ENCODE data around the gene CAND2. TPM values are rescaled to one million over a fixed set of nuclear protein-coding genes. Genes with fewer than 3 reads are reported as not detected.
A peak's percentile ranks its signal among the peaks of the same experiment; 100 is the strongest.
"Not testable (repeated sequence)": the region's sequence is repeated elsewhere in the genome, so short reads cannot be mapped to it uniquely, and the experiment has no call there.

The CAND2 gene
- total and polyA plus RNA-seq, 4 donors: 2.6 to 24.4 (median 14.5) TPM

DNA sequence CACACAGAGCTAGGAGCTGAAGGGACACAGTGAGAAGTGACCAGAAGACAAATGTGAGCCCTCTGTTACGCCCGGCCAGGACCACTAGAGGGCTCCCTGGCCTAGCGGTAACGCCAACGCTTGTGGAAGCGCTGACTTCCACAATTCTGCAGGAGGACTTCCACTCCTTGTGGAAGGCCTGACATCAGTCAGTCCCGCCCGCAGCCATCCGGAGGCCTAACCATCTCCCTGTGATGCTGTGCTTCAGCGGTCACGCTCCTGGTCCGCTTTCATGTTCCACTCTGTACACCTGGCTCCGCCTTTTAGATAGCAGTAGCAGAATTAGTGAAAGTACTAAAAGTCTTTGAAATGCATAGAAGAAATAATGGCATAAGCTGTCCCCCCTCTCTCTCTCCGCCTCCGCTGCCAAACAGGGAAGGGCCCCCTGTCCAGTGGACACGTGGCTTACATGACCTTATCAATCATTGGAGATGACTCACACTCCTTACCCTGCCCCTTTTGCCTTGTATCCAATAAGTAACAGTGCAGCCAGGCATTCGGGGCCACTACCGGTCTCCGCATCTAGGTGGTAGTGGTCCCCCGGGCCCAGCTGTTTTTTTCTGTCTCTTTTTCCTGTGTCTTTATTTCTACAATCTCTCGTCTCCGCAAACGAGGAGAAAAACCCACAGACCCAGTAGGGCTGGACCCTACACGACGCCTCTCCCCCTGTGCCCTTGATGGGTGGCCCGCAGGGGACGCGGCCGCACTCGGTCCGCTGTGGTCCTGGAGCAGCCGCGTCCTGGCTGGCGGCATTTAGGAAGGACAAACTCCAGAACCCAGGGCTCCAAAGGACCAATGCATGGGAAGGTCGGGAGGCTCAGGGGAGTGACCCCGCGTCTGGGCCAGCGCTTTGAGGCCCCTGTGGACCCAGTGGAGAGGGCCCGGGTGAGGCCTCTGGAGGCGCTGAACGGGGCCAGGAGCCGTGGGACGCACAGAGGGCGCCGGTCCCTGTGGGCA is 71.9 kb downstream of the CAND2 start:
- no peaks in the 10 kb centered on the region for H3K9me3 ChIP-seq (ENCODE audit: control insufficient read depth, low read length)
- H3K4me1 ChIP-seq (ENCODE audit: control insufficient read depth in 1 of 2, insufficient read depth in 2 of 2, low read length in 2 of 2): no peaks in the 10 kb centered on the region
- DNase-seq (peak; percentile 85 to 92), ATAC-seq (ENCODE audit: low FRiP score) (peak; percentile 93)
- no peak overlapping the region for H3K27ac ChIP-seq (ENCODE audit: low read depth in 1 of 2, low read length in 2 of 2)
- intact Hi-C loops (cut with DNase I): loop anchor here (1.0 to 5.0 kb wide), 3 partner anchors 24 to 119 kb away; no protein-coding TSS in a partner anchor
- no peaks in the 10 kb centered on the region for H3K27me3 ChIP-seq (ENCODE audit: control insufficient read depth in 1 of 2, insufficient read depth in 2 of 2, low read length in 1 of 2)
- H3K36me3 ChIP-seq (ENCODE audit: control insufficient read depth in 1 of 2, insufficient read depth in 2 of 2, low read length in 1 of 2): no peaks in the 10 kb centered on the region
- no peak overlapping the region for H3K4me3 ChIP-seq (ENCODE audit: low read length in 2 of 2)
- 38 to 40% methylated on average over 45 of the region's 45 CpGs for WGBS, 2 donors

DNA sequence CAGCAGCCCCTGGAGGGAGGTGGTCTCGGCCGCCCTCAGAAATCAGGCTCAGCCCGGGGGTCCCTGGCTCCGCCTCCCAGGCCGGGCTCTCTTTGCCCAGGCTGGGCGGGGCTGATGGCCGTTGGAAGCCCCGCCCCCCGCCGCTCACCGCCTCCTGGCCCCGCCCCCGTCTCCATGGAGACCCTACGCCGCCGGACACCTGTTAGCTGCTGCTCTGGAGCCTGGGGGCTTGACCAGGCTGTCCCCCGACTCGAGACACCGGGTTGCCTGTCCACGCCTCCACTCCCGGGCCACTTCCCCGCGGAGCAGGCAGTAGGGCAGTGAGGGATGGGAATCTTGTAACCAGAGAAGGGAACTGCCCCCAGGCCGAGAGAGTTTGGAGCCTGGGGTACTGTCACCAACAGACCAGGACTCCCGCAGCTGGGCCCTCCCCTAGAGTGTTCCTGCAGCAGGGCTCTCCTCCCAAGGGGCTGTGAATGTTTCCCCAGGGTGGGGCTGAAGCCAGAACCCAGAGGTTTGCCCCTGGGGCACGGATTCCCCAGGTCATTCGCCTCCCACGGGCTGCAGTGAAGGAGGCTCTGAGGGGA is 72.6 kb downstream of the CAND2 start:
- WGBS, 2 donors: 23% methylated on average over 24 to 28 of the region's 28 CpGs
- DNase-seq (peak in 1 of 2 donors; percentile 83), ATAC-seq (ENCODE audit: low FRiP score) (peak; percentile 51)
- Histone ChIP-seq H3K27ac (ENCODE audit: low read depth in 1 of 2, low read length in 2 of 2) (no peak overlapping the region), H3K4me1 (ENCODE audit: control insufficient read depth in 1 of 2, insufficient read depth in 2 of 2, low read length in 2 of 2) (no peaks in the 10 kb centered on the region), H3K27me3 (ENCODE audit: control insufficient read depth in 1 of 2, insufficient read depth in 2 of 2, low read length in 1 of 2) (no peaks in the 10 kb centered on the region), H3K9me3 (ENCODE audit: control insufficient read depth, low read length) (no peaks in the 10 kb centered on the region), H3K4me3 (ENCODE audit: low read length in 2 of 2) (no peak overlapping the region), H3K36me3 (ENCODE audit: control insufficient read depth in 1 of 2, insufficient read depth in 2 of 2, low read length in 1 of 2) (no peaks in the 10 kb centered on the region)
- intact Hi-C loops (cut with DNase I): loop anchor here (2.0 to 5.0 kb wide), 2 partner anchors 24 to 118 kb away; no protein-coding TSS in a partner anchor

- Histone ChIP-seq H3K9me3 (ENCODE audit: control insufficient read depth, low read length) (no peaks in the 10 kb centered on the region), H3K36me3 (ENCODE audit: control insufficient read depth in 1 of 2, insufficient read depth in 2 of 2, low read length in 1 of 2) (no peaks in the 10 kb centered on the region), H3K4me1 (ENCODE audit: control insufficient read depth in 1 of 2, insufficient read depth in 2 of 2, low read length in 2 of 2) (no peaks in the 10 kb centered on the region), H3K27ac (ENCODE audit: low read depth in 1 of 2, low read length in 2 of 2) (no peak overlapping the region), H3K27me3 (ENCODE audit: control insufficient read depth in 1 of 2, insufficient read depth in 2 of 2, low read length in 1 of 2) (no peaks in the 10 kb centered on the region), H3K4me3 (ENCODE audit: low read length in 2 of 2) (no peak overlapping the region)
- 45 to 51% methylated on average over 9 of the region's 9 CpGs for WGBS, 2 donors
- no peak for ATAC-seq (ENCODE audit: low FRiP score)
- peak; percentile 75 to 87 for DNase-seq
- intact Hi-C loops (cut with DNase I): no loop called here
Observed at GRCh38 chr3:12870942-12871341, 74.5 kb downstream of the CAND2 start.

DNA sequence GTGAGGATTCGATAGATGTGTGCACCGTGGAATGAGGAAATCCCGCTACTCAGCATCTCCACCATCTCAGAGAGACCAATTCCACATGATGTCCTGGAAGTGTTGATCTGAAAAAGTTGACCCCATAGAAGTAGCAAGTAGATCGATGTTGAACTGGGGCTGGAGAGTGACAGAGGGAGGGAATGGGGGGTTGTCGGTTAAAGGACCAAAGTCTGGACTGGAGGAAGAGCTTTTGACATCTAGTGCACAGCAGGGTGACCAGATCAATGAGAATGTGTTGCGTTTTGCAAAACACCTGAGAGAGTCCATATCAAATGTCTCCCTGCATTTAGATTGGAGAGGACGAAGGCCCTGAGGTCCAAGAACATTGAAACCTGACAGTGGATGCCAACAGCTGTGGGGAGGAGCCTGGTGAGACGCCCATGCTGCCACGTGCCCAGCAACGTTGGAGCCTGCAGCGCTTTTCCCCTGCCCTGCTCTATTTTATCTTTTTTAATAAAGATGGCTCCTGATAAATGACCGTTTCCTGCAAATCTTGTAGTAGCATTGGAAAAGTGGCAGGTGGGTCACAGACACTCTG is 75.0 kb downstream of the CAND2 start:
- no peaks in the 10 kb centered on the region for H3K9me3 ChIP-seq (ENCODE audit: control insufficient read depth, low read length)
- DNase-seq: no peak
- H3K36me3 ChIP-seq (ENCODE audit: control insufficient read depth in 1 of 2, insufficient read depth in 2 of 2, low read length in 1 of 2): no peaks in the 10 kb centered on the region
- no peak overlapping the region for H3K27ac ChIP-seq (ENCODE audit: low read depth in 1 of 2, low read length in 2 of 2)
- no peak for ATAC-seq (ENCODE audit: low FRiP score)
- H3K27me3 ChIP-seq (ENCODE audit: control insufficient read depth in 1 of 2, insufficient read depth in 2 of 2, low read length in 1 of 2): no peaks in the 10 kb centered on the region
- no peak overlapping the region for H3K4me3 ChIP-seq (ENCODE audit: low read length in 2 of 2)
- intact Hi-C loops (cut with DNase I): no loop called here
- 56 to 64% methylated on average over 12 of the region's 12 CpGs for WGBS, 2 donors
- no peaks in the 10 kb centered on the region for H3K4me1 ChIP-seq (ENCODE audit: control insufficient read depth in 1 of 2, insufficient read depth in 2 of 2, low read length in 2 of 2)

DNA sequence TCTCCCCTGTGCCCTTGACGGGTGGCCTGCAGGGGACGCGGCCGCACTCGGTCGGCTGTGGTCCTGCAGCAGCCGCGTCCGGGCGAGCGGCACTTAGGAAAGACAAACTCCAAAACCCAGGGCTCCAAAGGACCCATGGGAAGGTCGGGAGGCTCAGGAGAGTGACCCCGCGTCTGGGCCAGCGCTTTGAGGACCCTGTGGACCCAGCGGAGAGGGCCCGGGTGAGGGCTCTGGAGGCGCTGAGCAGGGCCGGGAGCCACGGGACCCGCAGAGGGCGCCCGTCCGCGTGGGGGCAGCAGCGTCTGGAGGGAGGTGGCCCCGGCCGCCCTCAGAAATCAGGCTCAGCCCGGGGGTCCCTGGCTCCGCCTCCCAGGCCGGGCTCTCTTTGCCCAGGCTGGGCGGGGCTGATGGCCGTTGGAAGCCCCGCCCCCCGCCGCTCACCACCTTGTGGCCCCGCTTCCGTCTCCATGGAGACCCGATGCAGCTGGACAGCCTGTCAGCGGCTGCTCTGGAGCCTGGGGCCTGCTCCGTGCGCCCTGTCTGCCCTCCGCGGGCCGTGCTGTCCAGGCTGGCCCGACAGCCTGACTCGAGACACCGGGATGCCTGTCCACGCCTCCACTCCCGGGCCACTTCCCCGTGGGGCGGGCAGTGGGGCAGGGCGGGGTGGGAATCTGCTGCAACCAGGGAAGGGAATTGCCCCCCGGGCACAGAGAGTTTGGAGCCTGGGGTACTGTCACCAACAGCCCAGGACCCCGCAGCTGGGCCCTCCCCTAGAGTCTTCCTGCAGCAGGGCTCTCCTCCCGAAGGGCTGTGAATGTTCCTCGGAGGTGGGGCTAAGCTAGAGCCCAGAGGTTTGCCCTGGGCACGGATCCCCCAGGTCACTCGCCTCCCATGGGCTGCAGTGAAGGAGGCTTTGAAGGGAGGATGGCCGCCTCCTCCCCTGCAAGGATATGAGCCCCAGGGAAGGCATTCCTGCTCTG is 79.7 kb downstream of the CAND2 start:
- H3K9me3 ChIP-seq (ENCODE audit: control insufficient read depth, low read length): no peaks in the 10 kb centered on the region
- H3K36me3 ChIP-seq (ENCODE audit: control insufficient read depth in 1 of 2, insufficient read depth in 2 of 2, low read length in 1 of 2): no peaks in the 10 kb centered on the region
- DNase-seq (peak in 1 of 2 donors; percentile 73), ATAC-seq (ENCODE audit: low FRiP score) (peak; percentile 64)
- H3K27me3 ChIP-seq (ENCODE audit: control insufficient read depth in 1 of 2, insufficient read depth in 2 of 2, low read length in 1 of 2): no peaks in the 10 kb centered on the region
- 29 to 36% methylated on average over 50 to 60 of the region's 60 CpGs for WGBS, 2 donors
- no peaks in the 10 kb centered on the region for H3K4me1 ChIP-seq (ENCODE audit: control insufficient read depth in 1 of 2, insufficient read depth in 2 of 2, low read length in 2 of 2)
- no peak overlapping the region for H3K27ac ChIP-seq (ENCODE audit: low read depth in 1 of 2, low read length in 2 of 2)
- intact Hi-C loops (cut with DNase I): no loop called here
- H3K4me3 ChIP-seq (ENCODE audit: low read length in 2 of 2): no peak overlapping the region

GRCh38 chr3:12877040-12877439 is 80.6 kb downstream of the CAND2 start:
- ATAC-seq (ENCODE audit: low FRiP score) (no peak), DNase-seq (no peak)
- WGBS, 2 donors: 94% methylated on average over 7 of the region's 7 CpGs
- H3K27ac ChIP-seq (ENCODE audit: low read depth in 1 of 2, low read length in 2 of 2): no peak overlapping the region
- H3K27me3 ChIP-seq (ENCODE audit: control insufficient read depth in 1 of 2, insufficient read depth in 2 of 2, low read length in 1 of 2): no peaks in the 10 kb centered on the region
- no peak overlapping the region for H3K4me3 ChIP-seq (ENCODE audit: low read length in 2 of 2)
- no peaks in the 10 kb centered on the region for H3K36me3 ChIP-seq (ENCODE audit: control insufficient read depth in 1 of 2, insufficient read depth in 2 of 2, low read length in 1 of 2)
- intact Hi-C loops (cut with DNase I): no loop called here
- H3K4me1 ChIP-seq (ENCODE audit: control insufficient read depth in 1 of 2, insufficient read depth in 2 of 2, low read length in 2 of 2): no peaks in the 10 kb centered on the region
- H3K9me3 ChIP-seq (ENCODE audit: control insufficient read depth, low read length): no peaks in the 10 kb centered on the region

GRCh38 chr3:12878141-12878574 is 81.7 kb downstream of the CAND2 start:
- intact Hi-C loops (cut with DNase I): no loop called here

GRCh38 chr3:12878758-12879157 is 82.3 kb downstream of the CAND2 start:
- WGBS, 2 donors: 85 to 87% methylated on average over 2 of the region's 2 CpGs
- H3K27ac ChIP-seq (ENCODE audit: low read depth in 1 of 2, low read length in 2 of 2); H3K4me3 ChIP-seq (ENCODE audit: low read length in 2 of 2); H3K9me3 ChIP-seq (ENCODE audit: control insufficient read depth, low read length); ATAC-seq (ENCODE audit: low FRiP score); H3K36me3 ChIP-seq (ENCODE audit: control insufficient read depth in 1 of 2, insufficient read depth in 2 of 2, low read length in 1 of 2); H3K27me3 ChIP-seq (ENCODE audit: control insufficient read depth in 1 of 2, insufficient read depth in 2 of 2, low read length in 1 of 2); DNase-seq; intact Hi-C loops (cut with DNase I); H3K4me1 ChIP-seq (ENCODE audit: control insufficient read depth in 1 of 2, insufficient read depth in 2 of 2, low read length in 2 of 2): not testable (repeated sequence)

More at GRCh38 chr3:12878141-12878574, 81.7 kb downstream of the CAND2 start:
- no peak overlapping the region for H3K4me3 ChIP-seq (ENCODE audit: low read length in 2 of 2)
- no peaks in the 10 kb centered on the region for H3K4me1 ChIP-seq (ENCODE audit: control insufficient read depth in 1 of 2, insufficient read depth in 2 of 2, low read length in 2 of 2)
- WGBS, 2 donors: 80 to 90% methylated on average over 2 of the region's 2 CpGs
- H3K27me3 ChIP-seq (ENCODE audit: control insufficient read depth in 1 of 2, insufficient read depth in 2 of 2, low read length in 1 of 2): no peaks in the 10 kb centered on the region
- no peak for DNase-seq
- no peaks in the 10 kb centered on the region for H3K36me3 ChIP-seq (ENCODE audit: control insufficient read depth in 1 of 2, insufficient read depth in 2 of 2, low read length in 1 of 2)
- H3K27ac ChIP-seq (ENCODE audit: low read depth in 1 of 2, low read length in 2 of 2): no peak overlapping the region
- ATAC-seq (ENCODE audit: low FRiP score): no peak
- H3K9me3 ChIP-seq (ENCODE audit: control insufficient read depth, low read length): no peaks in the 10 kb centered on the region

Data from aorta (tissue), 5 donors.